UCSD-AML1 (cell line): ENCODE measurements around the gene UQCR11.

Experiments
- DNase-seq: peaks from one replicate; lab custom pipeline; 2025; ENCODE audit not compliant: unreplicated experiment; lab: John Stamatoyannopoulos, UW

Gene UQCR11

DNA sequence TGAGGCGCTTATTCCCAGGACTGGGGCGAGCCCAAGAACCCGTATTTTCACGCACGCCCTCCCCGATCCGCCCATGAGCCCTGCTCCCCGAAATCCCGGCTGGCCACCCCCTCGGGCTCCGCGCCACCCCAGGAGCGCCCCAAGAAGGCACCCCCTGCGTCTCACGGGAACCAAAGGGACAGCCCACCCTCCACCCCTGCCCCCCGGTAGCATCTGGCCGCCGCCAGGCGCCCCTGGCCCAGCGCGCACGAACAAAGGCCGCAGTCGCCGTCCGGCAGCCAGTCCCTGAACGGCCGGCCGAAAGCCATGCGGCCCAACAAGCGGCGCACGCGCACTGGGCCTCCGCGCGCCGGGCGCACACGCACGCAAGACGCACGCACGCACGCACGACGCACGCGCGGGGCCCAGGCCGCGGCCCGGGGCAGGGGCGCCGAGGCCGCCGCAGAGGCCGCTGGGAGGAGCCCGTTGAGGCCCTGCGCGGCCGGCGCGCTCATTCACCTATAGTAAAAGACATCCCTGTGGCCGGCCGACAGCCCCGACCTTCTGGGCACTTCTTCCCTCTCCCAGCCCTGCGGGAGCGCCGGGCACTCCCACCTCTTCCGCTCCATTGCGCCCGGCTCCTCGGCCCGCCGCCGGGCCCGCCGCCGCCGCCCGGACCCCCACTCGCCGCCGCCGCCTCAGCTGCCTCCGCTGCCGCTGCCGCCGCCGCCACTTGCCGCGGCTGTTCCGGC, 13.1 kb downstream of the UQCR11 start:
- peak; percentile 93 for DNase-seq

DNA sequence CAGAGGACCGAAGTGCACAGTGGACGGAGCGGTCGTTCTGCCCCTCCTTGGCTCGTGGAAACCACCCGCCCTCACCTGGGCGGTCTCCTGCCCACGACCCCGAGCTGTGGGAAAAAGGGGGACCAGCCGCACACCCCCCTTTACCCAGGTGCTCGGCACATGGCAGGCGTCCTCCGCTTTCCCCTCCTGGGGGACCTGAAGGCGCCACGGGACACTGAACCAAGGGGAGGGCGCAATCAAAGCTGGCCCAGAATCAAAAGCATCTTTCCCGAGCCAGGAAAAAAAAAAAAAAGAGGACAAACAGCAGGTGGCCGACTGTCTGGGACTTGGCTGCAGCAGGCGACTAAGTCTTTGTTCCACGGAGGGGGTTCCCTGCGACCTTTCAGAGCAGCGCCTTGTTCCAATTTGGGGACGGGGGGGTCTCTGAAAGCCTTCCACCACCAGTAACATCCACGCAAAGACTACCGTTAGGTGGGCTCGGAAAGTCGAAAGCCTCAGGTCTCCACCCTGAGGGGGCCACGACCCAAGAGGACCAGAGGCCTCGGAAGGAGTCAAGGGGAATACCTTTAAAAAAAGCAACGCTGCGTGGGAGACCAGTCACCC, 13.7 kb downstream of the UQCR11 start:
- DNase-seq = no peak

- peak; percentile 47 for DNase-seq
Measured at GRCh38 chr19:1590641-1591397, 14.4 kb downstream of the UQCR11 start.

DNA sequence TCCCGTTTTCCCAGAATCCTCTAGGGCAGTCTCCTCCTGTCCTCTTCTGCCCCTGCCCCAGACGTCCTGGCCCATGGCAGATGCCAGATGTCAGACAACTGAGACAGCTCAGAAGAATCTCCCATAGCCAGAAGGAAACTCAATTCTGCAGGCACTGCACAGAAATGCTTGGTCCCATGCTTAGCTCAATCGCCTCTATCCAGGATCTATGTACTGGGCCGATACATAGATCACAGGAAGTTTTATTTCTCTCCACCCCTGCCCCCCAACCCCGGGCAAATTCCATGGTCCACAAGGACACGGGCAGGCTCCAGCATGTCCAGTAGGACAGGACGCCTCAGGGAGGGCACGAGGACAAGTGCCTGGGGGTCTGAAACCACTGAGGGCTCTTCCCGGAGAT, 17.4 kb downstream of the UQCR11 start:
- DNase-seq = no peak

DNA sequence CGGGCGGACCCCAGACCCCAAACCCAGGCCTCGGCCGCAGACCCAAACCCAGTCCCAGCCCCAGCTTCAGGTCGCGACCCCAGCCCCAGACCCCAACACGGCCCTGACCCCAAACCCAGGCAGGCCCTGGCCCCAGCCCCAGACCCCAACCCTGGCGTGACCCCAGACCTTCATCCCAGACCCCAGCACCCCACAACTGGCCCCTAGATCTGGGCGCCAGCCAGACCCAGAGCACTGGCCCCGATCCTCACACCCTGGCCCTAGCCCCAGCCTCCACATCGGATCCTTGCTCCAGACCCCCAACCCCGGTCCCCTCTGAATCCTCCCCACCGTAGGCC, 20.1 kb downstream of the UQCR11 start:
- no peak for DNase-seq

DNA sequence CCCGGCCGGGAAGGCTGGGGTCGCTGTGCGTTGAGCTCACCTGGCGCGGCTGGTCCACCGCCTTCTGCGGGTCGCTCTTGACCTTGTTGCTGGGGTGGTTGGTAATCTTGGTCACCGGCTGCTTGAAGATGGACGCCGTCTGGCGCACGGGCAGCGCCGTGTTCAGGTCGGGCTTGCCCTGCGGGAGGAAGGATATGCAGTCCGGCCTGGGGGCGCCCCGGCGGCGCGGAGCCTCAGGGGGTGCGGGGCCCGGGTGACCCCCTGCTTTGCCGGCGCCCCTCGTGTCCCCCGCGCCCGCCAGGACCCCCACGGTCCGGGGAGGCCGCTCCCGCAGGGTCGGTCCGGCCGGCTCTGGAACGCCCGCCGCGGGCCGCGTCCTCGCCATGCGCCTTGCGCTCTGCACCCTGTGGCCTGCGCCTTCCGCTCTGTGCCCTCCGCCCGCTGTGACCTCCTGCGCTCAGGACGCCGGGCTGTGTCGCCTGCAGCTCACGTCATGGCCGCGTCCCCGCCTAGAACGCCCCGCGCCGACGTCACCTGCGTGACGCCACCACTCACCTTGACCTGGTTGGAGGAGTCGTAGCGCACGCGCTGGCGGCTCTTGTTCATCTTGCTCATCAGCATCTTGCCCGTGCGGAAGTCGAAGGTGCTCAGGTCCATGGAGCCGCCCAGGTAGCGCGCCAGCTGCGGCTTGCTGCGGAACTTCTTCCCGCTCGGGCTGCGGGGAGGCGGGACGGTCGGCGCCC, 20.6 kb downstream of the UQCR11 start:
- DNase-seq = no peak

DNA sequence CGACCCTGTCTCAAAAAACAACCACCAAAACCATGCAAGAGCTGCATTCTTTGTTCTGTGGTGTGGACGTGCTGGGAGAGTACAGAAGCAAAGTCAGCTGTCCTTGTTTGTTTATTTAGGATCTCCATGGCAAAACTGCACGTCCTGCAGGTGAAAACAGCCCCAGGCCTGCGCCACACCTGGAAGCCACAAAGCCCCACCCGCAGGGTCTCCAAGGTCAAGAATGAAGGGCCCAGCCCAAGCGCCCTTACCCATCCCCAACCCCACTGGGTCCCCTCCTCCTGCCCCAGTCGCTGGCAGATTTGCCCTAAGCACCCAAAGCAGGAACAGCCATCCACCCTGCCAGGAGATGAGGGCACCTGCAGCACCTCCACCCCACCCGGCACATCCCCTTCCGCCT, 23.1 kb downstream of the UQCR11 start:
- no peak for DNase-seq

GRCh38 chr19:1580957-1581356, 24.3 kb downstream of the UQCR11 start:
- DNase-seq = no peak

GRCh38 chr19:1580382-1580781, 24.9 kb downstream of the UQCR11 start:
- DNase-seq = no peak

GRCh38 chr19:1579222-1579621, 26.0 kb downstream of the UQCR11 start:
- DNase-seq = no peak

DNA sequence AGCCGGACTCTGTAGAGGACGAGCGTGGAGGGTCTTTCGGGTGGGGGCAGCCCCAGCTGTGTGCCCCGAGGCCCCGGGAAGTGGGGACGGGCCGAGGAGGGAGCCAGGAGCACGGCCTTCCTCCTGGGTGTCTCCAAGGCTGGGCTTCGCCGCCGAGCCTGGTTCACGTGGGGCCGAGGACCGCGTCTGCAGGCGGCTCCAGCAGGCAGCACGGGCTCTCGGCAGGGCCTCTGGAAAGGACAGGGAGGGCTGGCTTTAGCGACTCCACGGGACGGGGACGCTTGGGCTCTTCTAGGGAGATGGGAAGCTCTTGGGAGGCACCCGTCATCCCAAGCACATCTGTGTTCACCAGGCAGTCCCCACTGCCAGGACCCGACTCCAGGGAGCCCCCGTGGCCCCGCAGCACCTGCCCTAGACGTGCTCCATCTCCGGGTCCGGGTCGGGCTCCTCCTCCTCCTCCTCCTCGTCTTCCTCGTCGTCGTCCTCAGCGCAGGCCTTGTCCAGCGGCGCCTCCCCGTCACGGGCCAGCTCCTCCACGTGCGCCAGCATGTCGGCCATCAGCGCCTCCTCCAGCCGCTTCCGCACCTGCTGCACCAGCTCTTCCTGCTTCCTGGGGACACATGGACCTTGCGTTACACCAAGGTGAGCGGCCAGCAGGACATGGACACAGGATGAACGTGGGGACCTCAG, 27.2 kb downstream of the UQCR11 start:
- no peak for DNase-seq

- no peak for DNase-seq
Measured at GRCh38 chr19:1577090-1577928, 28.0 kb downstream of the UQCR11 start.

DNA sequence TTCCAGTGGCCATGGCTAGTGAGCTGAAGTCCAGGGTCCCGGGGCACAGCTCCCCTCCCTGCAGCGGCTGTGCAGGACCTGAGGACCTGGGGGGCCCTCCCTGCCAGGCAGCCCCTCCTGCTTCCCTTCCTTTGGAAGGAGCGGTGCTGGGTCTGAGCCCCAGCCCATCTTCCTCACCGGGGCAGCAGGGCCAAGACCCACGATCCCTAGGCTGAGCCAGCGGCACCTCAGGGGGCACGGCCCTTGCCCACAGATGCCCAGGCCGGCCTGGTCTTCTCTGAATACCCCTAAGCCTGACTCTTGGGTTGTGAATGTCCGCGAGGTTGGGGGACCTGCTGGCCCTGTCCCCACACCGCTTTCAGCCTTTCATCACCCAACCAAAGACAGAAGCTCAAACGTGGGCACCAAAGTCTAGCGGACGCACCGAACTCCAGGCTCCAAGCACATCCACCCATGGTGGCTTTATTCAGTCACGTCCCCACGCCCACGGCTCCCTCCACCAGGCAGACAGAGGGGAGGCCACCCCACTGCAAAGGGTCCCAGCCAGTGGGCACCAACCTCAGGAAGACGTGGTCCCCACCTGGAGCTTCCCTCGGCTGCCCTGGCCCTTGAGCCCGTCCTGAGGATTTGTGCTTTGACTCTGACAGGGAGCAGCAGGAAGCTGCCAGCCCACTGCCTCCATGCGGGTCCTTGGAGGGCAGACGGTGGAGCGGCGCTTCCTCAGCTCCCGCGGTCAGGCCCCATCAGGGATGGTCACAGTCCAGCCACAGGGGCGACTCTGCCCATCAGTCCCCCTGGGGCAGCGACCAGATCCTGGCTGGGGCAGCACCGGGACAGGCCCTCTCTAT, 28.8 kb downstream of the UQCR11 start:
- DNase-seq = no peak

- no peak for DNase-seq
Measured at GRCh38 chr19:1575323-1576241, 29.7 kb downstream of the UQCR11 start.

DNA sequence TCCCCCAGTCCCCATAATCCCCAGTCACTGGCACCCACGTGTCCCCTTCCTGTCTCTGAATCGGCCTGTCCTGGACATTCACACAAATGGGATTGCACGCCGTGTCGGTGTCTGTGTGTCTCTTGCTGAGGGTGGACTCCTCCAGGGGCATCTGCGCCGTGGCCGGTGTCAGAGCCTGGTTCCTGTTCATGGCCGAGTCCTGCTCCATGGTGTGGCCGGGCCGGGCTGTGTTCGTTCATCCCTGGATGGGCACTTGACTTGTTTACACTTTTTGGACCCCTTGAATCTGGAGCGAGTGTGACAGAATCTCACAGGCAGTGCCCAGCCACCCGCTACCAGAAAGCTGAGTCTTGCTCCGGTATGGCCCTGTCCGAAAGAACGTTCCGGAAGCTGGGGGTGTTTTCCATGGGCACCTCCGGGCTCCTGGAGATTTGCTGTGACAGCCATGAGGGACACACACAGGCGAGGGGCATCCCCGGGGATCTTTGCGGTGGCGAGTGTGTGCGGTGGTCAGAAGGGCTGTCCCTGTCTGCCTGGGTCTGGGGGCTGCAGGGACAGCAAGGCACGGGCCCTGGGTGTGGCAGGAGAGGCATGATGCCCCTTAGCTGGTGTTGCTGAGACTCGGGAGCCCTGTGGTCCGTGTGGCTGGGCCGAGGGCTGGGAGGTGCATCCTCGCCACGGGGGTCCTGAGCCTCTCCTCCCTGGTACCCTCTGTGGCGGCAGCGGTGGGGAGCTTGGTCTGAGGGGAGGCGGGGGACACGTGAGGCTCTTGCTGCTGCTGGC, 30.7 kb downstream of the UQCR11 start:
- no peak for DNase-seq

DNA sequence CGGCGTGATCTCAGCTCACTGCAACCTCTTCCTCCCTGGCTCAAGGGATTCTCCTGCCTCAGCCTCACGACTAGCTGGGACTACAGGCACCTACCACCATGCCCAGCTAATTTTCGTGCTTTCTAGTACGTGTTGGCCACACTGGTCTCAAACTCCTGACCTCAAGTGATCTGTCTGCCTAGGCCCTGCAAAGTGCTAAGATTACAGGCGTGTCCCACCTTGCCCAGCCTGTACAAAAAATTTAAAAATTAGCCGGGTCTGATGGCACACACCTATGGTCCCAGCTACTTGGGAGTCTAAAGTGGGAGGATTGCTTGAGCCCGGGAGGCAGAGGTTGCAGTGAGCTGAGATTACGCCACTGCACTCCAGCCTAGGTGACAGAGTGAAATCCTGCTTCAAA, 32.5 kb downstream of the UQCR11 start:
- DNase-seq = no peak

- DNase-seq = no peak
Measured at GRCh38 chr19:1571358-1571757, 33.9 kb downstream of the UQCR11 start.
